GM12878 (cell line): ENCODE data around the gene MT1G. TPM values are rescaled to one million over a fixed set of nuclear protein-coding genes. Genes with fewer than 3 reads are reported as not detected.
A peak's percentile ranks its signal among the peaks of the same experiment; 100 is the strongest.

Experiments
- ATAC-seq: fragments of 200-7000 bp; cut with Tn5 transposase; 3 replicates; pipeline ENCODE4 v1.9.1; 2020; ENCODE audit warnings: mild to moderate bottlenecking, moderate library complexity
- BruUV-seq: library from RNA; stranded (reverse); fragments of 400-500 nt; replicated peaks from 2 replicates; lab custom pipeline; 2021; lab: Mats Ljungman, UMichigan
- CTCF ChIA-PET: fragments of 300-600 bp; sonication (Branson Sonifier 250); formaldehyde crosslinking; extraction: SDS; loops from one replicate; lab custom pipeline; 2021; ENCODE audit warnings: inconsistent platforms; lab: Yijun Ruan, JAX
- POLR2A ChIA-PET: fragments of 350-600 bp; formaldehyde crosslinking; extraction: SDS; loops from one replicate; lab custom pipeline; 2021; ENCODE audit warnings: inconsistent platforms; lab: Charles Lee
- RAD21 ChIA-PET: fragments of 300-600 bp; sonication (Branson Sonifier 250); formaldehyde crosslinking; loops from one replicate; lab custom pipeline; 2023; ENCODE audit warnings: antibody characterized with exemption; ENCODE audit not compliant: unreplicated experiment; lab: Charles Lee
- SMC1A ChIA-PET: fragments of 300-600 bp; sonication (Branson Sonifier 250); formaldehyde crosslinking; loops from one replicate; lab custom pipeline; 2023; ENCODE audit not compliant: unreplicated experiment, uncharacterized antibody; lab: Charles Lee
- DNase-seq: peaks from one replicate; pipeline ENCODE4 v3.0.0-alpha.2; 2011; ENCODE audit warnings: low read depth, low spot score
- FAIRE-seq: peaks from 3 replicates; lab custom pipeline; 2011; peaks lifted over from hg19 to GRCh38; lab: Jason Lieb, UNC
- H2AFZ ChIP-seq: 2 replicates; pipeline ENCODE4 v1.6.0; 2011; ENCODE audit warnings: low read depth, low read length, control low read depth; ENCODE audit not compliant: control insufficient read depth
- H3K27ac ChIP-seq: 2 replicates; pipeline ENCODE4 v1.5.1; 2011; ENCODE audit warnings: control low read depth; ENCODE audit not compliant: control insufficient read depth, insufficient read depth
- H3K27me3 ChIP-seq, 2 experiments: replicated peaks in 1 of 2; 2 replicates each; pipeline versions ENCODE4 v1.6.0 to v1.6.1; 2011; ENCODE audit warnings: low read length in 1 of 2; ENCODE audit not compliant: control insufficient read depth in 2 of 2, insufficient read depth in 2 of 2
- H3K36me3 ChIP-seq, 2 experiments: 2 replicates each; pipeline ENCODE4 v1.5.1; 2011; ENCODE audit warnings: low read length in 1 of 2; ENCODE audit not compliant: control insufficient read depth in 2 of 2, insufficient read depth in 2 of 2
- H3K4me1 ChIP-seq: 2 replicates; pipeline ENCODE4 v1.6.1; 2011; ENCODE audit warnings: mild to moderate bottlenecking, low read length, moderate library complexity, mixed read lengths; ENCODE audit not compliant: control insufficient read depth, insufficient read depth
- H3K4me2 ChIP-seq: 2 replicates; pipeline ENCODE4 v1.6.0; 2011; ENCODE audit warnings: control low read depth; ENCODE audit not compliant: control insufficient read depth, insufficient read depth
- H3K4me3 ChIP-seq: fragments of 200-600 bp; sonication (generic); 2 replicates; pipeline ENCODE4 v1.5.1; 2016
- H3K79me2 ChIP-seq: 2 replicates; pipeline ENCODE4 v1.6.0; 2011; ENCODE audit warnings: low read length; ENCODE audit not compliant: control insufficient read depth, insufficient read depth
- H3K9ac ChIP-seq: 2 replicates; pipeline ENCODE4 v1.8.0; 2011; ENCODE audit warnings: low read length, control low read depth, mixed read lengths; ENCODE audit not compliant: control insufficient read depth, insufficient read depth
- H3K9me3 ChIP-seq: replicated peaks from 3 replicates; pipeline ENCODE4 v1.5.1; 2011; ENCODE audit warnings: mild to moderate bottlenecking, low read length; ENCODE audit not compliant: control insufficient read depth, insufficient read depth
- H4K20me1 ChIP-seq: 2 replicates; pipeline ENCODE4 v1.6.0; 2011; ENCODE audit not compliant: control insufficient read depth, insufficient read depth
- BMI1 ChIP-seq: fragments of 450-650 bp; IDR thresholded peaks from 2 replicates; pipeline ENCODE4 v1.6.1; 2016; ENCODE audit warnings: mild to moderate bottlenecking, moderate library complexity, borderline replicate concordance
- CBX3 ChIP-seq: fragments of 200-600 bp; sonication (generic); IDR thresholded peaks from 2 replicates; pipeline ENCODE4 v1.6.1; 2016; ENCODE audit warnings: low read depth, borderline replicate concordance
- EP300 ChIP-seq, 2 experiments: fragments of 150-350 bp in 1 of 2; IDR thresholded peaks; 2 replicates each; pipeline ENCODE4 v1.6.1; 2011 to 2012; ENCODE audit warnings: low read depth in 2 of 2, low read length in 2 of 2, borderline replicate concordance in 1 of 2, improper control_type of control experiment in 1 of 2, inconsistent platforms in 1 of 2; ENCODE audit not compliant: control insufficient read depth in 1 of 2
- FOS ChIP-seq: IDR thresholded peaks from 3 replicates; pipeline ENCODE4 v1.6.1; 2011; ENCODE audit warnings: borderline replicate concordance; ENCODE audit not compliant: insufficient read length; ENCODE audit errors: extremely low read depth
- GABPA ChIP-seq: IDR thresholded peaks from 2 replicates; pipeline ENCODE4 v1.6.1; 2014; ENCODE audit warnings: antibody characterized with exemption, low read depth, mild to moderate bottlenecking, inconsistent platforms
- PAX5 ChIP-seq: IDR thresholded peaks from 2 replicates; pipeline ENCODE4 v1.6.1; 2011; ENCODE audit warnings: low read depth, low read length, borderline replicate concordance
- POLR2AphosphoS2 ChIP-seq: IDR thresholded peaks from 2 replicates; pipeline ENCODE4 v1.6.1; 2011; ENCODE audit warnings: low read depth, mild to moderate bottlenecking, low read length, improper control_type of control experiment, moderate library complexity
- POU2F2 ChIP-seq: IDR thresholded peaks from 3 replicates; pipeline ENCODE4 v1.6.1; 2011; ENCODE audit warnings: low read depth, mild to moderate bottlenecking, low read length, borderline replicate concordance
- SMC3 ChIP-seq: IDR thresholded peaks from 2 replicates; pipeline ENCODE4 v1.6.1; 2011; ENCODE audit warnings: low read length, improper control_type of control experiment, borderline replicate concordance
- TBL1XR1 ChIP-seq: IDR thresholded peaks from 2 replicates; pipeline ENCODE4 v1.6.1; 2012; ENCODE audit warnings: low read depth, low read length, improper control_type of control experiment
- ZNF274 ChIP-seq: IDR thresholded peaks from one replicate; pipeline ENCODE4 v1.8.0; 2011; ENCODE audit not compliant: insufficient read length, insufficient read depth
- ZNF687 ChIP-seq: fragments of 450-650 bp; IDR thresholded peaks from 2 replicates; pipeline ENCODE4 v1.6.1; 2017; ENCODE audit warnings: mild to moderate bottlenecking, moderate library complexity
- WGBS: methylation state at CpG from one replicate; pipeline ENCODE4 v1.1.6; 2016; ENCODE audit warnings: low lambda C conversion rate; ENCODE audit not compliant: insufficient replicate concordance, insufficient coverage; ENCODE audit errors: missing lambda C conversion rate; 5-methylcytosine and 5-hydroxymethylcytosine counted together
- in situ Hi-C: fragments of 300-500 bp; cut with MboI; formaldehyde crosslinking; loops from 9 replicates; pipeline ENCODE4 v1.14.3; 2018; ENCODE audit warnings: mixed read lengths
- intact Hi-C: fragments of 100-400 bp; cut with micrococcal nuclease; formaldehyde crosslinking; loops from one replicate; pipeline ENCODE4 v1.14.2; 2022; ENCODE audit not compliant: unreplicated experiment
- polyA plus RNA-seq, 11 experiments: library from polyadenylated mRNA; depleted of rRNA in 4 of 11; unstranded in 6 of 11; stranded (reverse) in 5 of 11; fragments of >200 nt; fragmentation: Nextera tagmentation in 4 of 11; fragmentation: Illumina TruSeq in 1 of 11; extraction: Ambion mirVana in 4 of 11; extraction: Trizol in 1 of 11; gene quantifications; 1 replicate in 1 of 11; 2 replicates in 10 of 11; pipeline versions ENCODE4 v1.2.1 to v1.2.3, GENCODE V29; 2011 to 2016; ENCODE audit warnings: inconsistent platforms in 2 of 11, missing spikeins in 2 of 11, low read depth in 1 of 11
- total RNA-seq, 4 experiments: library from RNA; depleted of rRNA in 3 of 4; stranded (reverse); fragments of >200 nt in 3 of 4; fragmentation: Illumina TruSeq in 1 of 4; extraction: Trizol in 1 of 4; gene quantifications; 2 replicates each; pipeline versions ENCODE4 v1.2.1 to v1.2.3, GENCODE V29; 2013 to 2021

MT1G gene
- total and polyA plus RNA-seq, 10 of the 15 experiments (the other 5 are each of a cell fraction or from before 2014, with no cell fraction given): 1.2 to 9.1 (median 4.6) TPM

GRCh38 chr16:56711862-56712261 lies 44.0 kb upstream of the MT1G start (continued):
- TF ChIP-seq FOS: no peak

GRCh38 chr16:56710181-56710737 lies 42.4 kb upstream of the MT1G start:
- H3K27me3 ChIP-seq: no peaks in the 10 kb centered on the region
- 27% methylated on average over 3 of the region's 3 CpGs for WGBS
- H3K4me2 ChIP-seq: no peak overlapping the region
- DNase-seq: no peak
- in situ Hi-C loops: no loop called here
- TF ChIP-seq POU2F2: no peak
- TF ChIP-seq CBX3: no peak
- no peak for TF ChIP-seq BMI1
- no peak for TF ChIP-seq TBL1XR1
- no peak for TF ChIP-seq POLR2AphosphoS2
- TF ChIP-seq EP300 (IDR thresholded peaks at IDR 0.05; ENCODE audit: borderline replicate concordance in 1 of 2, control insufficient read depth in 1 of 2, low read depth in 2 of 2, low read length in 2 of 2): no peak
- TF ChIP-seq SMC3: no peak
- TF ChIP-seq PAX5: no peak
- TF ChIP-seq ZNF274: no peak
- TF ChIP-seq GABPA: no peak
- TF ChIP-seq FOS: no peak
- TF ChIP-seq ZNF687: no peak
- FAIRE-seq: no peak
- no peak overlapping the region for H2AFZ ChIP-seq
- H3K36me3 ChIP-seq: no peaks in the 10 kb centered on the region
- no TSS peak for BruUV-seq
- ChIA-PET RAD21 (no interaction called here), CTCF (interaction anchor here (1.0 kb wide), 1 partner anchor 9 kb away, joined by 3 read pairs; no protein-coding TSS in a partner anchor), POLR2A (no interaction called here), SMC1A (no interaction called here)
- H3K79me2 ChIP-seq: no peaks in the 10 kb centered on the region
- no peak overlapping the region for H3K4me3 ChIP-seq
- no peak overlapping the region for H3K9ac ChIP-seq
- ATAC-seq: peak; percentile 51
- intact Hi-C loops: no loop called here
- H4K20me1 ChIP-seq: no peaks in the 10 kb centered on the region
- H3K27ac ChIP-seq: no peak overlapping the region
- H3K4me1 ChIP-seq: no peaks in the 10 kb centered on the region
- no peaks in the 10 kb centered on the region; the same call in 2 of the 3 replicates for H3K9me3 ChIP-seq
